A549 (cell line): ENCODE results near the gene LIMS1. TPM values are rescaled to one million over a fixed set of nuclear protein-coding genes. Genes with fewer than 3 reads are reported as not detected.

ENCODE experiments used
- ATAC-seq, 2 experiments: fragments of 200-7000 bp in 1 of 2; fragments of >200 bp in 1 of 2; cut with Nextera tagmentation in 1 of 2; cut with Tn5 transposase in 1 of 2; 3 replicates each; pipeline versions ENCODE4 v1.8.0 to v1.9.1; 2018 to 2020; ENCODE audit warnings: mild to moderate bottlenecking in 1 of 2, moderate library complexity in 1 of 2
- CTCF ChIA-PET: fragments of 300-600 bp; sonication (Branson Sonifier 250); formaldehyde crosslinking; extraction: SDS; loops from one replicate; lab custom pipeline; 2021; ENCODE audit warnings: antibody characterized with exemption, inconsistent platforms; lab: Yijun Ruan, JAX
- POLR2A ChIA-PET: fragments of 350-600 bp; formaldehyde crosslinking; extraction: SDS; loops from one replicate; lab custom pipeline; 2021; ENCODE audit warnings: antibody characterized with exemption, inconsistent platforms; lab: Yijun Ruan, JAX
- DNase-seq, 2 experiments: peaks; one replicate each; pipeline versions ENCODE4 v3.0.0 to v3.0.0-alpha.2; 2011 to 2016; ENCODE audit warnings: low read depth in 1 of 2, low spot score in 1 of 2
- FAIRE-seq: peaks from 2 replicates; lab custom pipeline; 2011; peaks lifted over from hg19 to GRCh38; lab: Jason Lieb, UNC
- H3K27ac ChIP-seq, 2 experiments: fragments of >200 bp; sonication (Bioruptor Twin); formaldehyde crosslinking; 3 replicates each; pipeline ENCODE4 v1.5.1; 2016 to 2017
- H3K4me1 ChIP-seq: fragments of >200 bp; sonication (Bioruptor Twin); formaldehyde crosslinking; 3 replicates; pipeline ENCODE4 v1.6.1; 2016
- H3K4me2 ChIP-seq: fragments of >200 bp; sonication (Bioruptor Twin); formaldehyde crosslinking; 3 replicates; pipeline ENCODE4 v1.6.1; 2016
- H3K4me3 ChIP-seq: fragments of >200 bp; sonication (Bioruptor Twin); formaldehyde crosslinking; 3 replicates; pipeline ENCODE4 v1.5.1; 2016
- H3K9me3 ChIP-seq: fragments of >200 bp; sonication (Bioruptor Twin); formaldehyde crosslinking; 3 replicates; pipeline ENCODE4 v1.6.1; 2016
- CBX2 ChIP-seq: fragments of 200-600 bp; sonication (generic); IDR thresholded peaks from 2 replicates; pipeline ENCODE4 v1.6.1; 2016; ENCODE audit warnings: low read depth, mild to moderate bottlenecking, borderline replicate concordance
- CBX8 ChIP-seq: fragments of 200-600 bp; sonication (generic); IDR thresholded peaks from 2 replicates; pipeline ENCODE4 v1.6.1; 2016
- CEBPB ChIP-seq, 2 experiments: fragments of >200 bp in 1 of 2; sonication (Bioruptor Twin) in 1 of 2; formaldehyde crosslinking in 1 of 2; IDR thresholded peaks; 2 replicates each; pipeline ENCODE4 v1.6.1; 2012 to 2016
- CHD4 ChIP-seq: fragments of 200-600 bp; sonication (generic); IDR thresholded peaks from 2 replicates; pipeline ENCODE4 v1.6.1; 2016; ENCODE audit warnings: antibody characterized with exemption, mild to moderate bottlenecking, borderline replicate concordance
- EHF ChIP-seq: fragments of 250-450 bp; sonication (Bioruptor Pico); IDR thresholded peaks from 2 replicates; pipeline ENCODE4 v1.5.0; 2020; ENCODE audit warnings: mild to moderate bottlenecking
- EP300 ChIP-seq, 2 experiments: fragments of >200 bp; sonication (Bioruptor Twin); formaldehyde crosslinking; IDR thresholded peaks; 2 replicates in 1 of 2; 3 replicates in 1 of 2; pipeline ENCODE4 v1.6.1; 2016 to 2017
- FOSL2 ChIP-seq, 2 experiments: fragments of 450-650 bp in 1 of 2; fragments of >200 bp in 1 of 2; sonication (Bioruptor Twin) in 1 of 2; formaldehyde crosslinking; IDR thresholded peaks; 2 replicates each; pipeline versions ENCODE4 v1.5.0 to v1.6.1; 2016 to 2020; ENCODE audit warnings: mild to moderate bottlenecking in 1 of 2, moderate library complexity in 1 of 2
- FOXS1 ChIP-seq: fragments of 250-450 bp; sonication (Bioruptor Pico); IDR thresholded peaks from 2 replicates; pipeline ENCODE4 v1.5.0; 2020; ENCODE audit warnings: mild to moderate bottlenecking, moderate library complexity
- HDAC2 ChIP-seq: fragments of 200-600 bp; sonication (generic); IDR thresholded peaks from 2 replicates; pipeline ENCODE4 v1.6.1; 2016
- HES2 ChIP-seq: fragments of >200 bp; sonication (Bioruptor Twin); formaldehyde crosslinking; IDR thresholded peaks from 2 replicates; pipeline ENCODE4 v1.6.1; 2016
- HOXB13 ChIP-seq: fragments of 250-450 bp; sonication (Bioruptor Pico); IDR thresholded peaks from 2 replicates; pipeline ENCODE4 v1.5.0; 2020; ENCODE audit warnings: low read depth, mild to moderate bottlenecking, moderate library complexity
- MAFK ChIP-seq: fragments of 450-650 bp; IDR thresholded peaks from 2 replicates; pipeline ENCODE4 v1.6.1; 2014; ENCODE audit not compliant: partially characterized antibody
- MAZ ChIP-seq: fragments of 150-350 bp; IDR thresholded peaks from 2 replicates; pipeline ENCODE4 v1.6.1; 2014; ENCODE audit warnings: antibody characterized with exemption, low read depth, low read length, borderline replicate concordance
- MYC ChIP-seq: IDR thresholded peaks from 2 replicates; pipeline ENCODE4 v1.6.1; 2012; ENCODE audit warnings: mild to moderate bottlenecking, inconsistent platforms, low read length, improper control_type of control experiment, borderline replicate concordance
- NFE2L2 ChIP-seq: fragments of 150-350 bp; conservative IDR thresholded peaks from 2 replicates; pipeline ENCODE4 v1.6.1; 2014; ENCODE audit warnings: low read length
- NR3C1 ChIP-seq: fragments of >200 bp; sonication (Bioruptor Twin); formaldehyde crosslinking; IDR thresholded peaks from 3 replicates; pipeline ENCODE4 v1.6.1; 2017
- PHF8 ChIP-seq: fragments of 200-600 bp; sonication (generic); IDR thresholded peaks from 2 replicates; pipeline ENCODE4 v1.6.1; 2016; ENCODE audit warnings: low read depth, mild to moderate bottlenecking, antibody characterized with exemption, moderate library complexity, borderline replicate concordance
- POLR2A ChIP-seq: IDR thresholded peaks from 2 replicates; pipeline ENCODE4 v1.6.1; 2012; ENCODE audit warnings: mild to moderate bottlenecking, low read length
- POLR2AphosphoS2 ChIP-seq: conservative IDR thresholded peaks from 2 replicates; pipeline ENCODE4 v1.6.1; 2012; ENCODE audit warnings: low read length, improper control_type of control experiment, inconsistent platforms
- RAD21 ChIP-seq, 2 experiments: fragments of >200 bp in 1 of 2; sonication (Bioruptor Twin) in 1 of 2; formaldehyde crosslinking in 1 of 2; IDR thresholded peaks in 1 of 2; conservative IDR thresholded peaks in 1 of 2; 2 replicates in 1 of 2; 3 replicates in 1 of 2; pipeline ENCODE4 v1.6.1; 2012 to 2018; ENCODE audit warnings: inconsistent platforms in 1 of 2
- RCOR1 ChIP-seq: fragments of 150-350 bp; IDR thresholded peaks from 2 replicates; pipeline ENCODE4 v1.6.1; 2014; ENCODE audit warnings: antibody characterized with exemption, low read length, low read depth
- RNF2 ChIP-seq: fragments of 200-600 bp; sonication (generic); IDR thresholded peaks from 2 replicates; pipeline ENCODE4 v1.6.1; 2016; ENCODE audit warnings: low read depth, mild to moderate bottlenecking, antibody characterized with exemption, moderate library complexity, borderline replicate concordance
- SMC3 ChIP-seq: fragments of >200 bp; sonication (Bioruptor Twin); formaldehyde crosslinking; IDR thresholded peaks from 3 replicates; pipeline ENCODE4 v1.6.1; 2018; ENCODE audit warnings: inconsistent platforms
- SREBF2 ChIP-seq: fragments of 450-650 bp; IDR thresholded peaks from 2 replicates; pipeline ENCODE4 v1.6.1; 2014; ENCODE audit warnings: mild to moderate bottlenecking, moderate library complexity
- TFCP2L1 ChIP-seq: fragments of 250-450 bp; sonication (Bioruptor Pico); IDR thresholded peaks from 2 replicates; pipeline ENCODE4 v1.5.0; 2021; ENCODE audit warnings: mild to moderate bottlenecking
- ZFP36 ChIP-seq: fragments of 450-650 bp; IDR thresholded peaks from 2 replicates; pipeline ENCODE4 v1.6.1; 2014; ENCODE audit warnings: borderline replicate concordance; ENCODE audit not compliant: partially characterized antibody
- WGBS: methylation state at CpG from one replicate; pipeline ENCODE4 v1.1.6; 2017; ENCODE audit errors: missing lambda C conversion rate; 5-methylcytosine and 5-hydroxymethylcytosine counted together
- polyA plus RNA-seq, 4 experiments: library from polyadenylated mRNA; depleted of rRNA in 3 of 4; stranded (reverse); fragments of >200 nt; fragmentation: RNase III in 1 of 4; extraction: RNeasy Plus Mini Kit Qiagen cat#74134 plus additional on column Dnase treatment in 1 of 4; gene quantifications; 2 replicates in 3 of 4; 3 replicates in 1 of 4; pipeline ENCODE4 v1.2.3, GENCODE V29; 2011 to 2017
- TF ChIP-seq, protein P1 (sequence below): fragments of 450-650 bp; IDR thresholded peaks from 2 replicates; pipeline ENCODE4 v1.6.1; 2014; ENCODE audit warnings: antibody characterized with exemption
- TF ChIP-seq, protein P2 (sequence below): IDR thresholded peaks from 2 replicates; pipeline ENCODE4 v1.6.1; 2012; ENCODE audit warnings: low read depth, borderline replicate concordance

LIMS1 gene
- polyA plus RNA-seq, 2 of the 4 experiments (the other 2 are of a cell fraction), result 40.0 to 94.1 TPM

- no peaks in the 10 kb centered on the region for H3K9me3 ChIP-seq
- H3K4me1 ChIP-seq, result peaks cover 73% of the 10 kb centered on the region
- POLR2A ChIA-PET, result no interaction called here
- H3K4me3 ChIP-seq, result no peak overlapping the region
- CTCF ChIA-PET, result interaction anchor here (0.6 to 3.4 kb wide), 9 partner anchors 14 to 373 kb away, joined by 3 to 30 read pairs (median 4); no protein-coding TSS in a partner anchor
- peak overlapping the region; percentile 51 to 83 for H3K27ac ChIP-seq
- no peak for DNase-seq
- 60% methylated on average over 3 of the region's 3 CpGs for WGBS
- ATAC-seq, result no peak
- no peak for FAIRE-seq
- TF ChIP-seq MYC (no peak), NFE2L2 (no peak), NR3C1 (no peak), PHF8 (no peak), HES2 (no peak), FOSL2 (IDR thresholded peaks at IDR 0.05) (no peak), FOSL2 (CRISPR knock-in tag; IDR thresholded peaks at IDR 0.05) (no peak), HDAC2 (no peak), FOXS1 (CRISPR knock-in tag) (no peak), SREBF2 (no peak), RNF2 (no peak), CEBPB (IDR thresholded peaks at IDR 0.05) (no peak), CBX2 (no peak), POLR2AphosphoS2 (no peak), MAZ (no peak), EHF (CRISPR knock-in tag) (no peak), RCOR1 (no peak)
- TF ChIP-seq, protein P1, sequence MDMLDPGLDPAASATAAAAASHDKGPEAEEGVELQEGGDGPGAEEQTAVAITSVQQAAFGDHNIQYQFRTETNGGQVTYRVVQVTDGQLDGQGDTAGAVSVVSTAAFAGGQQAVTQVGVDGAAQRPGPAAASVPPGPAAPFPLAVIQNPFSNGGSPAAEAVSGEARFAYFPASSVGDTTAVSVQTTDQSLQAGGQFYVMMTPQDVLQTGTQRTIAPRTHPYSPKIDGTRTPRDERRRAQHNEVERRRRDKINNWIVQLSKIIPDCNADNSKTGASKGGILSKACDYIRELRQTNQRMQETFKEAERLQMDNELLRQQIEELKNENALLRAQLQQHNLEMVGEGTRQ, result no peak
- TF ChIP-seq, protein P2, sequence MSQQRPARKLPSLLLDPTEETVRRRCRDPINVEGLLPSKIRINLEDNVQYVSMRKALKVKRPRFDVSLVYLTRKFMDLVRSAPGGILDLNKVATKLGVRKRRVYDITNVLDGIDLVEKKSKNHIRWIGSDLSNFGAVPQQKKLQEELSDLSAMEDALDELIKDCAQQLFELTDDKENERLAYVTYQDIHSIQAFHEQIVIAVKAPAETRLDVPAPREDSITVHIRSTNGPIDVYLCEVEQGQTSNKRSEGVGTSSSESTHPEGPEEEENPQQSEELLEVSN, result no peak
- peak overlapping the region; percentile 58 for H3K4me2 ChIP-seq
These were observed 53.9 kb downstream of the LIMS1 start for GRCh38 chr2:108588070-108588668.

- ChIA-PET POLR2A (no interaction called here), CTCF (no interaction called here)
- H3K4me1 ChIP-seq, result peaks cover 77% of the 10 kb centered on the region
- DNase-seq (no peak), FAIRE-seq (no peak), ATAC-seq (no peak)
- no peaks in the 10 kb centered on the region for H3K9me3 ChIP-seq
- H3K4me2 ChIP-seq, result peak overlapping the region; percentile 58; the same call in 1 of the 3 replicates
- TF ChIP-seq TFCP2L1 (CRISPR knock-in tag) (no peak), HDAC2 (no peak), POLR2A (no peak), CHD4 (no peak), CBX8 (no peak), RAD21 (conservative IDR thresholded peaks at IDR 0.05 in 1 of 2, IDR thresholded peaks at IDR 0.05 in 1 of 2) (no peak), HOXB13 (no peak), SMC3 (no peak), ZFP36 (no peak), MAZ (no peak), MAFK (no peak), EP300 (IDR thresholded peaks at IDR 0.05) (no peak)
- TF ChIP-seq, protein P1, result no peak
- H3K27ac ChIP-seq, result no peak overlapping the region; a peak in 1 of 6 replicates
- no peak overlapping the region for H3K4me3 ChIP-seq
These were observed 55.1 kb downstream of the LIMS1 start for GRCh38 chr2:108589372-108589771.
